CD1c-positive myeloid dendritic cell (primary cell): ENCODE measurements around the gene TAF5L.
"Not testable (repeated sequence)": the region's sequence is repeated elsewhere in the genome, so short reads cannot be mapped to it uniquely, and the experiment has no call there.

Source experiments
- DNase-seq: peaks from one replicate; pipeline ENCODE4 v3.0.0-alpha.2; 2016; ENCODE audit errors: extremely low spot score

Gene TAF5L

GRCh38 chr1:229567109-229567868 is 58.6 kb downstream of the TAF5L start:
- DNase-seq, result no peak

GRCh38 chr1:229563701-229564100 is 62.2 kb downstream of the TAF5L start:
- peak; percentile 73 for DNase-seq

DNA sequence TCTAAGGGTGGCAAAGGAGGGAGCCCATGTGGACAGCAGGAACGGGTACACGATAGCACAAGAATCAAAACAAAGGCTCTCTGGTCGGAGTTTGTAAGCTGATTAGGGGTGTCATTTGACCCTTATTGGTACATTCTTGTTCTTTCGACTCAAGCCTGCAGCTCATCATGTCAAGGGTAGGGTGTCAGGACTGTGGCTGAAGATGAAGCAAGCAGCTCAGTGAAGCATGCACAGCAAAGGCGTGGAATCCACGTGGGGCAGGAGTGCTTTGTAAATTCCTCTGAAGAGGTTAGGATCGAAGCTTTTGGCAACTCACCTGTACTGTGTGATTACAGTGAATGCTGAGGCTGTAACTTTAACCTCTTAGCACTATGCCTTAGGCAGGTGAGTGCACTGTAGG is 62.7 kb downstream of the TAF5L start:
- no peak for DNase-seq

DNA sequence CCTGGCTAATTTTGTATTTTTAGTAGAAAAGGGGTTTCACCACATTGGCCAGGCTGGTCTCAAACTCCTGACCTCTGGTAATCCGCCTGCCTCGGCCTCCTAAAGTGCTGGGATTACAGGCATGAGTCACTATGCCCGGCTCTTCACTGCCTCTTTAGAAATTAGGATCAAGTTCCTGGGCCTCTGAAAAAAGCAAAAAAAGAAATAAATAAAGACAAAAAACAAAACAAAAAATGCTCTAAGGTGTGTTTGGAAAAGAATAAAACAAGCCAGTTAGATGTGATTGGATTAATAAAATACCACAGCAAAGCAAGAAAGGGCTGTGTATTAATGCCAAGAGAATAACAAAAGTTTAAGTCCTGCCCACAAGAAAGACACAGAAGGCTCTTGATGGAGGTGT is 63.2 kb downstream of the TAF5L start:
- no peak for DNase-seq

DNA sequence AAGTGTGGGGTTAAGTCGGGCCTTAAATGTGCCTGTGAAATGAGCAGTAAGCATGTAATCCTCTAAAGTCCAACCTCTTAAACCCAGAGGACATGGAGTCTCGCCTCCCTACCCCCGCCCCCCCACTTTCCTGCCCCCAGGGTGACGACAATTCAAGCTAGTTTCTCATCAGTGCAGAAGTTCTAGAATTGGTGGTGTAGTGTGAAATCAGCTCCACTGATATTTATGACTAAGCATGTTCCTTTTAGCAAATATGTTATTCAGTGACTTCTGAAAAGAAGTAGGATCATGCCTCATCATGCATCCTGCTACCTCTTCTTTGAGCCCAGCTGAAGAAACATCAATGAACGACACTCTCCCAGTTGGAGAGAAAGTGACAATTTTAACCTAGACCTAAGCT is 64.8 kb downstream of the TAF5L start:
- DNase-seq, result no peak

DNA sequence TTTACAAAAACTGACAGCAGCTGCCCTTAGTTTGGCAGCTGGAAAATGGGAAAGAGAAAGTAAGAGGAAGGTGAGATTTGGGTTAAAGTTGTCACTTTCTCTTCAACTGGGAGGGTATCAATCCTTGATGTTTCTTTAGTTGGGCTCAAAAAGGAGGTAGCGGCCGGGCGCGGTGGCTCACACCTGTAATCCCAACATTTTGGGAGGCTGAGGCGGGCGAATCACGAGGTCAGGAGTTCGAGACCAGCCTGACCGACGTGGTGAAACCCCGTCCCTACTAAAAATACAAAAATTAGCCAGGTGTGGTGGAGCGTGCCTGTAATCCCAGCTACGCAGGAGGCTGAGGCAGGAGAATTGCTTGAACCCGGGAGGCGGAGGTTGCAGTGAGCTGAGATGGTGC is 65.8 kb downstream of the TAF5L start:
- DNase-seq, result not testable (repeated sequence)

DNA sequence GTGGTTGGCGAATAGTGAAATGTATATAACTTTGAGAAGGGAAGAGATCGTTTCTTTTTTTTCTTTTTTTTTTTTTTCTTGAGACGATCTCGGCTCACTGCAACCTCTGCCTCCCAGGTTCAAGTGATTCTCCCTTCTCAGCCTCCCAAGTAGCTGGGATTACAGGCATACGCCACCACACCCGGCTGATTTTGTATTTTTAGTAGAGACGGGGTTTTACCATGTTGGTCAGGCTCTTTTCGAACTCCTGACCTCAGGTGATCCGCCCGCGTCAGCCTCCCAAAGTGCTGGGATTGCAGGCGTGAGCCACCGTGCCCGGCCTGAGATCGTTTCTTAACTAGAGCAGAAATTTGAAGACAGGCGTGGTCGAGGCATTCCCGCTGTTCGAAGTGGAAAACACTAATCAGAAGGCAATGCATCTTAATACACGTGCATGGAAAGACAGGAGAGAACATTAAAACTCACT is 66.6 kb downstream of the TAF5L start:
- not testable (repeated sequence) for DNase-seq

DNA sequence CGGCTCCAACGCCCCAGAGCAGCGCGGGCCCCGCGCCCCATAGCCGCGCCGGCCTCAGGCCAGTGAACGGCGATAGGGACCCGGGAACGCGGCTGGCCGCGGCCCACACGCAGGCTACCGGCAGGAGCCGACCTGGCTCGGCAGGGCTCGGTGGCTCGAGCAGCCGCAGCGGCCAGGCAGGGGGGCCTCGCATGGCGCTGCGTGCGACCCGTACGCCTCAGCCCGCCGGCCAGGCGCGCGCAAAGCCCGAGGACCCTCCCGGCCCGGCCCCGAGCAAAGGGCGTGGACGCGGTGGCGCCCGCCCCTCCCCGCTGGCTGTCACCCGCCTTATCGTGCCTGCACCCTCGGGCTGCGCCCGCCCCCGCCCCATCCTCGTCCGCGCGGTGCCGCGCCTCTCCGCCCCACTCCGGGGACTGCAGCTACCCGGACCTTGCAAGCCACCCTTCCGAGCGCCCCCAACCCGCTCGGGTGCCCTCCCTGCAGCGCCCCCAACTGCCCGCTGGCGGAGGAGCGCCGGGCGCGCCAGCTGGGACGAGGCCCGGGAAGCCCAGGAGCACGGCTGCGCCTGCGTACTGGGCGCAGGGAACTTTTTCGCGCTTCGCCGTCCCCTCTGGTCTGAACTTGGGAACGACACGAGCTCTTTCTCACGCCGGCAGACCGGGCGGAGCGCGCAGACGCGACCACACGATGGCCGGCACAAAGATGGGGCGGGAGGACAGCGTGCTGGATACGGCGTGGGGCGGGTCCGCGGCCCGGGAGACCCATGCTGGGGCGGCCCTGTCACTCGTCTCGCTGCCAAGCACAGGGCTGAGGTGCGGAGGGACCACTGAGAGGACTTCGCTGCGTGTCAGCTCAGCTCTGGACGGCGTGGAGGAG is 67.2 kb downstream of the TAF5L start, which contains the start of gene ABCB10:
ABCB10 (minus strand) TSS at position 248 of the 876 bp plus-strand sequence; CDS start at position 193, 55 bp downstream.
- peak; percentile 98 for DNase-seq

- DNase-seq, result peak; percentile 51
Observed at GRCh38 chr1:229557913-229558414, 68.0 kb downstream of the TAF5L start.

- DNase-seq, result peak; percentile 31
Observed at GRCh38 chr1:229557200-229557850, 68.6 kb downstream of the TAF5L start.

DNA sequence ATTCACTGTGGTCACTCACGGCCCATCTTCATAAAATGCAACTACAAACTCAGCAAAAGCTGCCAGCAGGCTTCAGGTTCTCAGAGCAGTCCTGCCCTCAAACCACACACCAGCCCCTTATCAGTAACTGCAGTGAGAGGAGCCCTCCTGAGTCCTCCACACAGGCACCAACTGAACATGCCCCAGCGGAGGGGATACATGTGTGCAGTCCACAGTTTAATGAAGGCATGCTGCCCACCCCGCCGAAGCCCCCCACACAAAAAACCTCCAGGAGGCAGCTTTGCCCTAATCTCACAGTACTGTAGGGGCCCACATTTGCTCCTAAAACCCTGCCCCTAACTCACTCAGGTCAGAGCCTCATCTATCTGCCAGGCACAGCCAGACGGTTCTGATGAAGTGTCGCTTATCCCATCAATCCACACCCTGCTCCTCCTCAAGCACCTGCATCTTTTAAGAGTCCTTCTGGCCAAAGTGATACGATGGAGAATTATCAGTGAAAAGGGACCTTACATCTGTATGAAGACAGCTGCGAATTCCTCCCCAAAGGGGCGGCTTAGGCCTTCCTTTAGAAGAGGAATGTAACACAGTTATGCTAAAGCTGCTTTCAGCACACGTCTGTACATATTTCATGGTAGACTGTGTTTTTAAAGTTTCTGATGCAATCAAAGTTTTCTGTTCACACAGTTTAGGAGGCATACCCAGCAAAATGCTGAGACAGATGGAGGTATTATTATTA is 70.9 kb downstream of the TAF5L start:
- DNase-seq, result no peak

DNA sequence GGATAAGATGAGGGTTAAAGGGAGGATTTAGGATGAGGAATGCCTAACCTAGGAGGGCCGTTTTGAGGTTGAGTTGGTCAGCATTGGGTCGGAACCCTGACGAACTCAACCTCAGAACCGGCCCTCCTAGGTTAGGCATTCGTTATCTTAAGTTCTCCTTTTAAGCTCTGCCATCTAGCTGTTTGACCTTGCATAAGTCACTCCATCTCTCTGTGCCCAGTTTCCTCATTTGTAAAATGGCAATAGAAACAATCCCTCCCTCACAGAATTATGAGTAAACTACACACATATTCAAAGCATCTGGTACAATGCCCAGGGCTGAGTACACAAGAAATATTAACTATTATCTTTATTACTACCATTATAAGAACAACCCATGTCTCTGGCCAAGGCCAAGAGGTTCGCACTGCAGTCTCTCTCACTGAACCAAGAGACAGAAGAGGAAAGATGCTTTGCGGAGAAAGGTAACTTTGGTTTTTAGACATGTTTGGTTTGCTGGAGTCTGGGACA is 72.2 kb downstream of the TAF5L start:
- DNase-seq, result no peak

DNA sequence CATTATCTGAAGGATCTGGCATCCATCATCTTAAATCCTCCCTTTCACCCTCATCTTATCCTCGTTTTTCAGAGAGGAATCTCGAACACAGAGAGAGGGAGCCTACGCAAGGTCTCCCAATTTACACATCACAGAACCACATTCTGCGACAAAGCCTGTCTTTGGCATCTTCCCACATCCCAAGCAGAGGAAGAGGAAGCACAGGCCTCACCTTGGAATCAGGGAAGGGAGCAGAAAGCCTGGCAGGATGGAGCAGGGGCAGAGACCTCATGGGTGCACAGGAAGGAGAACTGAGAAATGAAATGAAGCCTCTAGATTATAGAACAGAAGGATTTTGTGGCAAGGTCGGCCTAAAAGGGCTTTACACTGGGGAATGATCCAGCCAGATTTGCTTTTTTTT is 73.2 kb downstream of the TAF5L start:
- DNase-seq, result no peak

DNA sequence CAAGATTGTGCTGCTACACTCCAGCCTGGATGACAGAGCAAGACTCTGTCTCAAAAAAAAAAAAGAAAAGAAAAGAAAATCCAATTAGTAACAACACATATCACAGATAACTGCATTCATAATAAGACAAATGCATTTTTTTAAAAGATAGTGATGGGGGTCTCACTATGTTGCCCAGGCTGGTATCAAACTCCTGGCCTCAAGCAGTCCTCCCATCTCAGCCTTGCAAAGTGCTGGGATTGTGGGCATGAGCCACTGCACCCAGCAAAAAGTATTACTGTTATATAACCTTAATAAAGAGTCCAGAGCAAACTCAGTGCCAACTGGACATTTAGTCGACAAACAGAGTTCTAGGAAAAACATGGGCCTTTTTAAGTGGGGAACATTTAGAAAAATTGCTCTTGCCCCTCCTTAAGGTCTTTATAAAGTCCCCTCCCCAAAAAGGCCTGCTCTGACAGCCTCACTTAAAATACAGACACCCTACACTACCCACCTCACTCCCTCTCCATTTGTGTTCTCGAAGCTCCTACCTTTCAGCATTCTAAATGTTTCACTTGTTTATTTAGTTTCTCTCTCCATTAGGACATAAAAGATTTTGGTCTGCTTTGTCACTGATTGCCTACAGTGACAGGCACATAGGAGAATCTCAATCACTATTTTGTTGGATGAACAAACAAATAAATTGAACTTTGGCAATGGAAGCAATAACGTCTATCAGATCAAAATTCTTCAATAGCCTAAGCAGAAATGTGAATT is 74.9 kb downstream of the TAF5L start:
- DNase-seq, result no peak

DNA sequence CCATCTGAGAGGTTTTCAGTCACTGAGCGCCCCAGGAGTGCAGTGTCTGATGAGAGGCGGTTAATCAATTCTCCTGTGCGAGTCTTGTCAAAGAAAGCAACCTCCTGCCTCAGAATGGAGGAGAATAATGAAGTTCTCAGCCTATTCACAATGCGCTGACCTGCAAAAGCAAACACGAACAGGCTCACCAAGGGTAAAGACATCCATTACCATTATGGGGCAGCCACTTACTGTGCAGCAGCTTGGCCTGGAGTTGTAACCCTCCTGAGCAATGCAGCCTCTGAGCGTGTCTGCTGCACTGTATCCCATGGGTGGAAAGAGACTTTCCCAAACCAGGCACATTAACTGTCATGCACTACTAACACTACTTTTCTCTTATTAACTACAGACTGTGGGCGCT is 78.4 kb downstream of the TAF5L start:
- DNase-seq, result no peak

DNA sequence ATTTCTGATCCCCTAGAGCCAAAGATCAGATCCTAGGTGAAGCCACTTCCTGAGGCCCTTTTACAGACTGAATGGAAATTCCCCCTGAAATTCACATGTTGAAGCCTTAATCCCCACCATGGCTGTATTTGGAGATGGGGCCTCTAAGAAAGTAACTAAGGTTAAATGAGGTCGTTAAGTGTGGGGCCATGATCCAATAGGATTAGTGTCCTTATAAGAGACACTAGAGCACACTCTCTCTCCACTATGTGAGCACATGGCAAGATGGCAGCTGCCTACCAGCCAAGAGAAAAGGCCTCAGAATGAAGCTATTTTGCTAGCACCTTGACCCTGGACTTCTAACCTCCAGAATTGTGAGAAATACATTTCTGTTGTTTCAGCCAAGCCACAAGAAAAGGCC is 81.3 kb downstream of the TAF5L start:
- DNase-seq, result no peak
